OCI-LY7 (cell line): ENCODE data around the gene FMN1. TPM values are rescaled to one million over a fixed set of nuclear protein-coding genes. Genes with fewer than 3 reads are reported as not detected.

ENCODE experiments used
- BruUV-seq: library from RNA; stranded (reverse); fragments of 400-500 nt; replicated peaks from 2 replicates; lab custom pipeline; 2021; lab: Mats Ljungman, UMichigan
- CTCF ChIA-PET: fragments of 300-600 bp; sonication (Branson Sonifier 250); formaldehyde crosslinking; loops from one replicate; lab custom pipeline; 2022; ENCODE audit warnings: antibody characterized with exemption; ENCODE audit not compliant: unreplicated experiment; lab: Charles Lee
- POLR2A ChIA-PET: fragments of 300-600 bp; sonication (Branson Sonifier 250); formaldehyde crosslinking; loops from one replicate; lab custom pipeline; 2022; ENCODE audit warnings: antibody characterized with exemption; lab: Charles Lee
- DNase-seq: peaks from one replicate; pipeline ENCODE4 v3.0.0-alpha.2; 2015; ENCODE audit warnings: low spot score
- H2AFZ ChIP-seq: fragments of 200-600 bp; sonication (generic), shearing (Covaris generic); 2 replicates; pipeline ENCODE4 v1.6.1; 2014; ENCODE audit warnings: mild to moderate bottlenecking, antibody characterized with exemption, low read length, moderate library complexity
- H3K27ac ChIP-seq: fragments of 200-600 bp; sonication (generic); 2 replicates; pipeline ENCODE4 v1.5.1; 2014; ENCODE audit warnings: mixed run types, low read depth, mild to moderate bottlenecking, moderate library complexity, low read length, inconsistent platforms; ENCODE audit not compliant: poor library complexity, severe bottlenecking
- H3K36me3 ChIP-seq: fragments of 200-600 bp; sonication (generic); 2 replicates; pipeline ENCODE4 v1.6.1; 2014; ENCODE audit warnings: mild to moderate bottlenecking, antibody characterized with exemption, low read length, moderate library complexity, mixed read lengths; ENCODE audit not compliant: insufficient read depth
- H3K4me1 ChIP-seq: fragments of 200-600 bp; sonication (generic); 2 replicates; pipeline ENCODE4 v1.5.1; 2014; ENCODE audit warnings: mild to moderate bottlenecking, low read length; ENCODE audit not compliant: insufficient read depth, poor library complexity, severe bottlenecking
- H3K4me2 ChIP-seq: fragments of 200-600 bp; sonication (generic); 2 replicates; pipeline ENCODE4 v1.6.1; 2014; ENCODE audit warnings: mild to moderate bottlenecking, low read length
- H3K4me3 ChIP-seq: fragments of 200-600 bp; sonication (generic); 2 replicates; pipeline ENCODE4 v1.5.1; 2014; ENCODE audit warnings: mild to moderate bottlenecking, low read depth, low read length; ENCODE audit not compliant: poor library complexity, severe bottlenecking
- H3K79me2 ChIP-seq: fragments of 200-600 bp; sonication (generic); 2 replicates; pipeline ENCODE4 v1.6.1; 2016; ENCODE audit warnings: low read depth, mild to moderate bottlenecking, low read length, moderate library complexity, mixed read lengths; ENCODE audit not compliant: insufficient read depth
- H3K9me2 ChIP-seq: fragments of 200-600 bp; sonication (generic); 2 replicates; pipeline ENCODE4 v1.6.1; 2016; ENCODE audit warnings: mild to moderate bottlenecking, low read length, mixed read lengths; ENCODE audit not compliant: insufficient read depth
- H3K9me3 ChIP-seq: fragments of 200-600 bp; sonication (generic); 2 replicates; pipeline ENCODE4 v1.6.1; 2014; ENCODE audit warnings: mild to moderate bottlenecking, mixed run types, low read length, mixed read lengths
- H4K20me1 ChIP-seq: fragments of 200-600 bp; sonication (generic); 2 replicates; pipeline ENCODE4 v1.6.1; 2014; ENCODE audit warnings: mild to moderate bottlenecking, antibody characterized with exemption, low read length, moderate library complexity, mixed read lengths; ENCODE audit not compliant: insufficient read depth
- CTCF ChIP-seq: fragments of 200-600 bp; sonication (generic); conservative IDR thresholded peaks from 2 replicates; pipeline ENCODE4 v1.5.1; 2014; ENCODE audit warnings: mild to moderate bottlenecking, antibody characterized with exemption, low read length, moderate library complexity, mixed read lengths
- EZH2phosphoT487 ChIP-seq: fragments of 200-600 bp; sonication (generic); IDR thresholded peaks from 2 replicates; pipeline ENCODE4 v1.6.1; 2018; ENCODE audit warnings: low read depth, borderline replicate concordance, mild to moderate bottlenecking, mixed run types, antibody characterized with exemption, low read length, moderate library complexity, mixed read lengths
- intact Hi-C: fragments of 100-400 bp; cut with micrococcal nuclease; formaldehyde crosslinking; loops from one replicate; pipeline ENCODE4 v1.10.0; 2022; ENCODE audit not compliant: unreplicated experiment
- total RNA-seq, 2 experiments: library from RNA; depleted of rRNA in 1 of 2; stranded (reverse); fragments of >200 nt in 1 of 2; shearing (Covaris generic) in 1 of 2; gene quantifications; 2 replicates each; pipeline ENCODE4 v1.2.3, GENCODE V29; 2014 to 2022

FMN1 gene
- total RNA-seq, 2 experiments from 2014 or later: 3.2 to 4.2 TPM

GRCh38 chr15:33152502-33153109 lies 41.9 kb downstream of the FMN1 start:
- TF ChIP-seq CTCF (no peak), EZH2phosphoT487 (no peak)
- ChIA-PET POLR2A (no interaction called here), CTCF (no interaction called here)
- no peak overlapping the region for H3K27ac ChIP-seq
- no peak overlapping the region for H3K4me2 ChIP-seq
- H3K9me3 ChIP-seq: no peaks in the 10 kb centered on the region
- no peaks in the 10 kb centered on the region for H3K4me1 ChIP-seq
- no peaks in the 10 kb centered on the region for H3K36me3 ChIP-seq
- H3K4me3 ChIP-seq: no peak overlapping the region
- DNase-seq: no peak
- no peaks in the 10 kb centered on the region for H3K79me2 ChIP-seq
- H2AFZ ChIP-seq: no peak overlapping the region
- intact Hi-C loops: no loop called here
- no TSS peak for BruUV-seq
- no peaks in the 10 kb centered on the region for H3K9me2 ChIP-seq
- H4K20me1 ChIP-seq: no peaks in the 10 kb centered on the region

DNA sequence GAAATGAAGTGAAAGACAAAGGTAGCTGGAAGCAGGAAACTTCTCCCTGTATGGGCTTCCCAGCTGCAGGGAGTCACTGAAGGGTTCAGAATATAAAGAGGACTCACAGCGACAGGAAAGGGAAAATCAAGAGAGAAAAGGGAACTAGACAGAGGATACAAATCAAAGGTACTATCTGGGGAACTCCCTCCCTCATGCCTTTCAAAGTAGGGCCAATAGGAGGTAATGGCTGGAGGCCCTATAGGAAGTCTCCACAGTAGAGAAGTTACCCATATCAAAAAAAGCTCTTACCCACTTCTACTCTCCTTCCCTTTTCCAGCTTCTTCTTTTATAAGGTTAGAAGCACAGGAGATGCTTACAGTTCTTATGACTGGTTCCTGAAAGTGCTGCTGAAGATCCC lies 43.5 kb downstream of the FMN1 start:
- Histone ChIP-seq H2AFZ (no peak overlapping the region), H3K4me2 (no peak overlapping the region), H3K9me3 (no peaks in the 10 kb centered on the region), H3K4me1 (no peaks in the 10 kb centered on the region), H3K27ac (no peak overlapping the region), H3K36me3 (no peaks in the 10 kb centered on the region), H3K9me2 (no peaks in the 10 kb centered on the region), H3K4me3 (no peak overlapping the region), H3K79me2 (no peaks in the 10 kb centered on the region), H4K20me1 (no peaks in the 10 kb centered on the region)
- no peak for TF ChIP-seq CTCF
- no peak for TF ChIP-seq EZH2phosphoT487
- CTCF ChIA-PET: no interaction called here
- POLR2A ChIA-PET: interaction anchor here (0.5 kb wide), 1 partner anchor 192 kb away, joined by 4 read pairs; no protein-coding TSS in a partner anchor
- intact Hi-C loops: no loop called here
- BruUV-seq: no TSS peak
- no peak for DNase-seq

GRCh38 chr15:33150431-33150941 lies 44.0 kb downstream of the FMN1 start:
- BruUV-seq: no TSS peak
- no peaks in the 10 kb centered on the region for H3K4me1 ChIP-seq
- H3K4me3 ChIP-seq: no peak overlapping the region
- no peaks in the 10 kb centered on the region for H4K20me1 ChIP-seq
- H3K4me2 ChIP-seq: no peak overlapping the region
- no peak overlapping the region for H3K27ac ChIP-seq
- no peaks in the 10 kb centered on the region for H3K36me3 ChIP-seq
- H3K79me2 ChIP-seq: no peaks in the 10 kb centered on the region
- intact Hi-C loops: no loop called here
- DNase-seq: no peak
- H3K9me3 ChIP-seq: no peaks in the 10 kb centered on the region
- ChIA-PET CTCF (no interaction called here), POLR2A (no interaction called here)
- H2AFZ ChIP-seq: no peak overlapping the region
- TF ChIP-seq EZH2phosphoT487 (no peak), CTCF (no peak)
- no peaks in the 10 kb centered on the region for H3K9me2 ChIP-seq
